ENCODE results near the gene TMEM132D.

The TMEM132D gene

DNA sequence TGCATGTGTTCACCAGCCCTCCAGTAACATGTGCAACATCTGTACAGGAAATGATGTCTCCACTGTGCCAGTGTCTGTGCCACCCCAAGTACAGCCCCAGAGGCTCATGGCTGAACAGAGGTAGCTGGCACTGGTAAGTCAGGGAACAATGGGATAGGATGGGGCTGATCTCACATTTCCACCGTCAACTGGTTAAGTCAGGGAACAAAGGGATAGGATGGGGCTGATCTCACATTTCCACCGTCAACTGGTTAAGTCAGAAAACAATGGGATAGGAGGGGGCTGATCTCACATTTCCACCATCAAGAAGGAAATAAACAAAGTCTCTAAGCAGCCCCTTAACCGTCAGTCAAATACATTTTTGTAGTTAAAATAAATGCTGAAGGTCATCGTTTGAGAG lies 246.6 kb downstream of the TMEM132D start:
- DNase-seq = no peak

DNA sequence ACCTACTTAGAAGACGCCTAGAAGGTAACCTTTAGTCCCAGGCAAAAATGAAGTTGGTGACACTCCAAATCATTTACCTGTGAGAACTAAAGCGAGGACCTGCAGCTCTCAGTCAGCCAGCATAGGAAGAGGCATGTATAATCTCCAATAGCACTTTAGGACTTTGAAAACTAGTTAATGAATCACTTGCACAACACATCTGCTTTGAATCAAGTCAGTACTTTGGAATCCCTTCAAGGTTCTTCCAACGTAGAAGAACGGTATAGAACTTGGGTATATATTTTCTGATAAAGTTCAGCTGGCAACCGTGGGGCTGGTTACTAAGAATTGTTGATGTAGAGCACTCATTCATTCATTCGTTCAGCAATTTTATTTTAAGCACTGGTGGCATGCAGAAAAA lies 251.9 kb downstream of the TMEM132D start:
- no peak for DNase-seq

DNA sequence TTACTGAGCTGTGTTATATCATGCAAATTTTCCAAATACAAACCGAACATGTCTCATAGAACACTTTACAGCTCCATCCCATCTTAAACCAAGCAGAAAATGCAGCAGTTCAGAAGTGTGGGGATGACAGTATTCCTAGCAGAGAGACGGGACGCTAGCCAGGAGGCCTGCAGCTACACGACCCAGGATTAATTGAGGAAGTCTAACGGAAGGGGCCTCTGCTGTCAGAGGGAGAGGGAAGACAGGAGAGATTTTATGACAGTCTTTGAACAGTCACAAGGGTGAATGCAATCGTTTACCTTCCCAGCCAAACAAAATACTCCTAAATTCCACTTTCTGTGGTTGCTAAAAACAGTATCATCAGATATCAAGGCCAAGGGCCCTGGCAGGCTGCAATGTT lies 261.9 kb downstream of the TMEM132D start:
- DNase-seq = no peak

DNA sequence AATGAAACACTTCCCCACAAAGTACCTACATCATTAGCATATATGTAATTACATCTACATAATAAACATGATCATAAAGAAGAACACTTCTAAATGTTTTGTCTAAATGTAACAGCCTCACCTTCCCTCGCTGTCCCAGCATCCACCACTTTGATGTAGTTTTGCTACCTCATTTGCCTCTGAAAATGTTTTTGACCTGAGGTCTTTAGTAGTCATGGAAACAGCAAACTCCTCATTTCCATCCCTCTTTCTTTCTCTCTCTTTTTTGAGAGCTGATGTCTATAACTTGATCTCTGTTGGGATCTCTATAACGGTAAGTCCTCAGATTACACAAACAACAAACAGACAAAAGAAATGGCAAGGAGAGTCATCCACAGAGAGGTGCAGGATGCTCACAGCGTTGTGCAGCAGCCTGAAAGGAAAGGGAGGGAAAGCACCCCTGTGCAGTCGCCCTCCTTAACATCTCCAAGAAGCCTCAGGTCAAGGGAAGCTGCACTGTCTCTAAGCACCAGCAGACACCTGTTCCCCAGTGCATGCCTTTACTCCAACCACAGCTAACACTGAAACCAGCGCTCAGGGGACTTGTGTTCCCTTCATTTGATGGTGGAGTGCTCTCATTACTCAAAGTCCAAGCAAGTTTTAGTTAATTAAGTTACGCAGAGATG lies 268.7 kb downstream of the TMEM132D start:
- DNase-seq = no peak

DNA sequence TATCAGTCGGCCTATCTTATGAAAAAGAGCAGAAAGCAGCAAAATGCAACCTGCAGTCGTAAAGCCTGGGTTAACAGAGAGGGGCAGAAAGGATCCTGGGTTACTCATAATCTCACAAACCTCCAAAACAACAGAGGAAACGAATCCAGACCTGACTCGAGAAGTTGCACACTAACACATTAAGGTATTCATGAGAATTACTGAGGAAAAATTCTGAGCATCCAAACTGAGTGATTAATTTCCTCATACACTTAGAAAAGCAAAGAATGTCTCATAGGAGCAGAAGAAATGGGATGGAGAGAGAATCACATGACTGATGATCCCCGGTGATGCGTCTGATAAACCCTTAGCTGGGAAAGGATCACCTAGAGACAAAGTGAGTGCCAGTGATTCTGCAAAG lies 272.5 kb downstream of the TMEM132D start:
- no peak for DNase-seq

DNA sequence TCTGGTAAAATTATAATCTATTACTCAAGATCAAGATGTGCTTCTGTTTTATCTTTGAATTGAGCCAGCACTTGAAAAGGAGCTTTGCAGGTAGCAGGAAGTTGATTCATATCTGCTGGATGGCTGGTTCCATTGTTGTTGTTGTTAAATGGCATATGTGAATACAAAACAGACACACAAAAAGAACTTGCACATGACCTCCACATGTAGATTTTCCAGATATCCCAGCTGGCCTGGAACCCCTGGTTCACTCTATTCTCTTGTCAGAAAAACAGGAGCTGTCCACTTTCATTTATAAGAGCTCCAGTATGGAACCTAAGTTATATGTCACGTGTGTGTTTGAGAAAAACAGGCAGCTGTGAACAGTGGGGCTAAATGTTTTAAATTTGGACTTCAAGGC lies 273.9 kb downstream of the TMEM132D start:
- DNase-seq = no peak

DNA sequence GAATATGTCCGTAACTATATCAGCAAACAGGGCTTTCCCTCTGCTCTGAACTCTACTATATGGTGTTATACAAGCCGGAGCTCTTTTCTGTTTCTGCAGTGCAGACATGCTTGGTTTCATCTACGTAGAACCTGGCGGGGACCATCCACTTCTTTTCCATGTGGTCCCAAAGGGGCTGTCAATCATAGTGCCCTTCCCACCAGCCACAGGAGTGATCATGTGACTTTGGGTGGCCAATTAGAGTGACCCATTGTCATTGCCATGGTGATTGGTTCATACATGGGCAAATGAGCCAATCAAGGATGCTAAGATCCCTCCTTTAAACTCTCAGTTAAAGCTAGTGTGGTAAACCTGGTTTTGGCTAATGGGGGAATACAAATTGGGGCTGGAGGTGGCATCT lies 281.3 kb downstream of the TMEM132D start:
- DNase-seq = no peak

DNA sequence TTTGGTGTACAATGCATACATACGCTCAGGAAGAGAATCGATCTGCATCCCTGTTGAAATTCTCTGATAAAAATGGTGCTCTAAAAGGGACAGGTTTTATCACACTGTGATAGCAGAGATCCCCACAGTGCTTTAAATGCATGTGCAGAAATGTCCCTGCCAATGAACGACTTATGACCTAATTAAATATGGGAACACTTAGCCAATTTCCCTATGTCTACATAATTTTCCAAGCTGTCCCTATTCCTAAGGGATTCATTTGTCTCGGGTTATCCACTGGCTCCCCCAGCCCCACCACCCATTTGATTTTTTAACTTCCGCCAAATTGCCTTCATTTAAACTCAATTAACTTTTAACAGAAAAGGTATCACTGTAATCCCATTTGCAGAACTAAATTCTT lies 284.6 kb downstream of the TMEM132D start:
- DNase-seq = no peak

DNA sequence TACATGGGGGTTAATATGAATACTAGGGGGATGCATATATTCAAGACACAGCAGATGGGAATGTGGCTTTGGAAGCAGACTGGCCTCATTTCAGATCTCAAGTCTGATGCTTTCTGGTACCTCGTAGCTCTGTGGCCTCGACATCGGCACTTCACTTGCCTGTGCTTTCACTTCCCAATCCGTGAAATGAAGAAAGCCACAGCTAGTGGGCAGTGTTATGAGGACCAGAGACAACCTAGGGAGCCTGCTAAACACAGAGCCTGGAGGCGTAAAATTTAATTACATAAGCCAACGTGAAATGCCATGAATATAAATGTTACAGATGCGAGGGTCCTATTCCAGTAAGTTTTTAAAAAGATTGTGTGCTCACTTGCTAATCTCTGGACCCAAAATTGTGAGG lies 286.0 kb downstream of the TMEM132D start:
- DNase-seq = no peak

DNA sequence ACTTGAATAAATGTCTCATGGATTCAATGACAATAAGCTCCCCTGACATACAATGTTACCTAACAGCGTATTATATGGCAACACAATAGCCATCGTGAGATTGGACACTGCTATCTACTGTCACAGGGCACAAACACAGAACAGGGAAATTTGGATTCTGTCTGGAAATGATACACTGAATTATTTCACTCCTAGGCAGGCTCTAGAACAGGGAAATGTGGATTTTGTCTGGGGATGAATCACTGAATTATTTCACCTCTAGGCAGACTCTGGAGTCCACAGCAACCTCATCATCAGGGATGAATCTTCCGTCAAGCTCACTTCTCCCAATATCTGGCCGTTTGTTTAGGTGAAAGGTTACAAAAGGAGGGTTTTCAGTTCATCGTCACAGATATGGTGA lies 288.8 kb downstream of the TMEM132D start:
- DNase-seq = no peak

DNA sequence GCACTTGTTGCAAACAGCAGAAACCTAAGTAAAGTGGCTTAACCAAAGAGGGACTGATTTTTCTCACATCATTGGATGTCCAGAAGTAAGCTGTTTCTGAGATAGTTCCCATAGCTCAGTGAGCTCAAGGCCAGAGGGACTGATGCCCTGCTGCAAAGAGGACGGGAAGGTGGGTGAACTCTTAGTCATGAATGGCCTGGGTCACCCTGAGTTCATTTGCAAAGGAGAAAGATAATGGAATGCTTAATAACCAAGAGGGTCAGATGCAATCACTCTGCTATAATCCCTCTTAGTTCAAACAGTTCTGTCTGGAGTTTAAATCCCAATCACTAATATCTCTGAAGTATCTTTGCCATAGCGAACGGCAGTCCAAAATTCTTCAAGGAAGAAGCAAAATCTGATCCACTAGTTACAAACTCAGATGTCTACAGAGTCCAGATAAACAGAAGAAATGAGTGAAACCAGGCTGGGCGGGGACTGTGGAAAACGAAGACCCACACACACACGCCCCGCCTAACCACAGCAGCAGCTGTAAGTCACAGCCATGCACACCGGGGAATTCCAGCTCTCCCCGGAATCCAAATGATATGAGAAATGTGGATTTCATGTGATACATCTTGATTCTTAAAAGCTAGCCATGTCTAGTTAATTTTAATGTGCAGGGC lies 289.5 kb downstream of the TMEM132D start:
- DNase-seq = no peak

DNA sequence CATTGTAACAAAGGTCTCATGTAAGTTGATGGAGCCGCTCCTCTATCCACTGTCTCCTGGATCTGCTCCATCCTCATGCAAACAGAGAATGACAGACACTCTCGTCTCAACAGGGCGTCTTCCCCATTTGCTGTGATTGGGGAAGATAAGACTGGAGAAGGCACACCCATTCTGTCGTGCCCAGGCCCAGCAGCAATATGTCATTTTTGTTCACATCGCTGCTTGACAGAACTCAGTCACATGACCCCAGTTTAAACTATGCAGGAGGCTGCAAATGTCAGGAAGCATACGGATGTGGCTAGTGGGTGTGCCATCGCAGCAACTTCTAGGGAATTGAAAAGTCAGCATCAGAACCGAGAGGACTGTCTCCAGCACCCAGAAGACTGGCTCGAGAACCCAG lies 290.5 kb downstream of the TMEM132D start:
- no peak for DNase-seq

DNA sequence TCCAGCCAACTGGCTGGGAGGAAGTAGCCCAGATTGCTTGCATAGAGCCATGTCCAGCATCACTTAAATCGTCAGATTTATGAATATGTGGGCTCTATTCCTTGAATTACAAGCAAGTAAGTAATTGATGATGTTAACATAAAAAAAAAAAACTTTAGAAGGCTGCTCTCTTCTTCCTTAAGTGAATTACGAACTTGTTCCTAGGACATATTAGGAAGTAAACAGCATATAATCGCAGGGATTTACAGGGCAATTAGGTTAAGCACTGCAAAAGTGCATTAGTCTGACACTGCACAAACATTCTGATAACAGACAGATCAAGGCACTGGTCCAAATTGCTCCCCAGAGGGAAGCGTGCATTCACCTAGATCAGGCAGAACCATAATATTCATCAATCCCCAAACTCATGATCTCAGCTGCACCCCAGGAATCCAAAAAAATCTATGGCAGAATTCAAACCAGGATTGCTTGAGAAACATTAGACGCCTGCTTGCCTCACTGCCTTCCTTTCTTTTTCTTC lies 293.2 kb downstream of the TMEM132D start:
- no peak for DNase-seq

DNA sequence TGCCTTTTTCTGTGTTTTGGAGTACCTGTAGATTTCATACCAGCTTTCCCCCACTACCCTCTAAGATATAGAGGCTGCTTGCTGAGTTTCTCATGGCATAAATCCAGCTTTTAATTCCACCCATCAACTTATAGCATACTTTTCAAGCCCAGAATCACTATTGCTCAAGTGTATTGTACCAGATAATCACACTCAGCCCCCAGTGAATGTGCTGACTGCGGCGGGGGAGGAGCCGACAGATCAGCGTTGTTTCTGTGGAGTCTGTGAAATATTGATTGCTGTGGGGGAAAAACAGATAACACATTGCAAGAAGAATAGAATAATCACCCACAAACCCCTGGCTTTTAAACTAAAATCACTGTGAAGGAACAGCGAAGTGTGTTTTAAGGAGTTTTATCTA lies 296.1 kb downstream of the TMEM132D start:
- no peak for DNase-seq

DNA sequence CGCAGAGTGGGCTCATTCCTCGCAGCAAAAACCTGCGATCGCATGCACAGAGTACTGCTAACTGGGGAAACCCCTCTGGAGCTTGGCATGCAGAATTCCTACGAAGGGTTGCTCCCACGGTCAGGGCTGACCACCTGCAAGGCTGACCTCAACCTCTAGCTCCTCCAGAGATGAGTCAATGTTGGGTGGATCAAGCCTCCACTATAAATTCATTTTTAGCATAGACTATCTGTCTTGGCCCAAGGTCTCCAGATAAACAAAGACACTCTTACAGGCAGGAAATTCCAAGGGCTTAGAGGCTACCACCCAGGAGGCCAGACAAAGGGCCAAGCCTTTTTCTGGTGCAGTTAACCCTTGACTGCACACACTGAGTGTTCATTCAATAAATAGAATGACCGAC lies 296.5 kb downstream of the TMEM132D start:
- DNase-seq = no peak

DNA sequence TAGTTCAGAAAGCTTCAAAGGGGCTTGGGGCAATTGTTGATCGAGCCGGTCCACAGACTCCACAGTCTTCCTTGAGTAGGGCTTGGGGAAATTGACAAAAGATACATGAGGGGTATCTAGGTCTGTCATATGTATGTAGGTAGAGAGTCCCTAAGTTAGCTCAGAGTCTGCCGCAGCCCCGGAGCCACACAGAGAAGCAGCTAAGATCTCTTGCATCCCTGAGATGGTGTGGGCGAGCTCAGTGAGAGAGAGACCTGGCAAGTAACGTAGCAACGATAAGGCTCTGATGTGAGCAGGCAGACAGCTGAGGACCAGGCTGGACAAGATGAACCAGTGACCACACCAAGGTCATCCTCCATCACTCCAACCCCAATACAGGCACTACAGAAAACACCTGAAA lies 297.6 kb downstream of the TMEM132D start:
- DNase-seq = no peak

DNA sequence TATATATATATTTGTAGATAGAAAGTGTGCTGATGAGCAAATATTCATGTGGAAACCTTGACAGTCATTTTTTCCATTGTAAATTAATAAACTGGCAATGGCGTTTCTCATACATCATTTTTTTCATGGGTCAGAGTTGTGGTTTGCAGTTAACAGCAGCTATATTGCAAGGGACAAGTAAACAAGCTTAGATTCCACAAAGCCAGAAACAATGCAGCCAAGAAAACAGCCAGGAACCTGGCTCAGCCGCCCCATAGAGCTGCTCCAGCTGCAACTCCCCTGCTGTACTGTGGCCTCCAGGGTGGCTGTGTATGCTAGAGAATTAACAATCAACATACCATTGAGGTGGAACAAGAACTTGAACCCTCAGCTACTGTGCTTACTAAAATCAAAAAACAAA lies 298.2 kb downstream of the TMEM132D start:
- DNase-seq = no peak

DNA sequence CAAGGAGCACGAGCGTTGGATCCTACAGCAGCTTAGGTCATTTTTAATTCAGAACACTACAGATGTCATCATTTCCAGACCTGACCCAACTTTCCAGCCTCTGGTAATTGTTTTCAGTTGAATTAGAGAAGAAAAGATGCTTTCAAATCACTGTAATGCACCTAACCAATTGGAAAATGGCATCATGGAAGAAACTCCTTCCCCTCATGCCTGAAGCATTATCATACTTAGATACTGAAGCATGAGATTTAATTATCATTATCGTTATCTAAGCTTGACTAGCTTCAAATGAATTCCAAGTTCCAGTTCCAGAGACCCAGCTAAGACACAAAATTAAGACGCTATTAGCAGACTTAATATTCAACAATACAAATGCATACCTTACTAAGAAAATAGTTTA lies 299.3 kb downstream of the TMEM132D start:
- no peak for DNase-seq

DNA sequence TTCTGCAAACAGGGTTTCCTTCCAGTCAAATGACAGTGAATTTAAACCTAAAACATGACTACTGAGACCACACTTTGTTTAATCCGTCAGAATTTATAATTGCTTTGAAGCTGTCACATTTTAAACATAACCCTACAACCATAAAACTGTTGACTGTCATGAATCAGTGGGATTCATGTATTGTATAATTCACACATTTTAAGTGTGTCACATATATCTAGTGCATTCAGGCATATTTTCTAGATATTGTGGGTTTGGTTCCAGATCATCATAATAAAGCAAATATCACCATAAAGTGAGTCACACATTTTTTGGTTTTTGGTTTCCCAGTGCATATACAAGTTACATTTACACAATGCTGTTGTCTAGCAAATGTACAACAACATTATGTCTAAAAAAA lies 304.4 kb downstream of the TMEM132D start:
- DNase-seq = no peak

DNA sequence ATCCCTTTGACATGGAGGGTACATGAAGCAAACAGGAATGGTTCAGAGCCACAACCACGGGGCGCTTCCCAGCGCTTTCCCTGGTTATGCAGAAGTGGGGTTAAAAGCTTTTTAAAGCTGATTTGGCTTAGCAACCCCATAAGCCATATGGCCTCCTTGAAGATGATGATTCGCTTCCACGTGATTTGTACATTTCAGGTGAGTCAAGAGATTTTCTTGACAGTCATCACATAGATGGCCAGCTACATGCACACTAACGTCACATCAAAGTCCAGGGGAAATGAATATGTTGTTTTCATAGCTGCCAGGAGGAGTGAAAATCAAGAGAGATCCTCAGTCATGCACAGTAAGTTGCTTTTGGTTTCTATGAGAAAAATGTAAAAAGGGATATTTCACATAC lies 309.7 kb downstream of the TMEM132D start:
- DNase-seq = no peak

DNA sequence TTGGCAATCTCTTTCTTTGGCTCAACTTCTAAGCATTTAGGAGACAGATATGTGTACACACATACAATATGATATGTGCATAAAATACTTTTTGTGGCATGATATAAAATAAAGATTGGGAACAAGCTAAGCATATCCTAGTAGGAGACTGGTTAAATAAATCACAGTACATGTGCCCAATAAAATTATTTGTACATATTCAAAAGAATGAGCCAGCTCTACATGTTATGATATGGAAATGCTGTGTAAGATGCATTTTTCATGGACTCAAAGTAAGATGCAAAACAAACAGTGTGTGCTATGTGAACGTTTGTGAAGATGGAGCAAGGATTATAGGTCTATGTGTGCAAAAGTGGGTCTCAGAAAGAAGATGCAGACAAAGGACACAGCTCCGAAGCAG lies 311.4 kb downstream of the TMEM132D start:
- no peak for DNase-seq

DNA sequence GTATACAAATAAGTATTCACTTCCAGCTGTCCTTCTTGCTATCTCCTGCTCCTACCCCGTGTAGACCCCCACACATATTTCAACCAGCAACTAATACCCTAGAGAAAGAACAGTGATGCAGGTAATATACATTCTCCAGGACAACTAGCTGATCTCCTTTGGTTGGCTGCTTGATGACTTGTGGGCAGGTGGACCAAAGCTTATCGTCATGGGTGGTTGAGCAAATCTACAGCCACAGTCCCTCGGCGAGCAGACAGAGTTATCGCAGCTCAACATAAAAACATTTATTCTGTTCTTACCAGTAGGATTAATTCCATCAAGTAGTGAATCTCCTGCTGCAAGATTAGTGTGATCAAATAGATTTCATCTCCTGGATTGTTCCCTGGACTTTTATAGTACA lies 314.3 kb downstream of the TMEM132D start:
- DNase-seq = no peak

DNA sequence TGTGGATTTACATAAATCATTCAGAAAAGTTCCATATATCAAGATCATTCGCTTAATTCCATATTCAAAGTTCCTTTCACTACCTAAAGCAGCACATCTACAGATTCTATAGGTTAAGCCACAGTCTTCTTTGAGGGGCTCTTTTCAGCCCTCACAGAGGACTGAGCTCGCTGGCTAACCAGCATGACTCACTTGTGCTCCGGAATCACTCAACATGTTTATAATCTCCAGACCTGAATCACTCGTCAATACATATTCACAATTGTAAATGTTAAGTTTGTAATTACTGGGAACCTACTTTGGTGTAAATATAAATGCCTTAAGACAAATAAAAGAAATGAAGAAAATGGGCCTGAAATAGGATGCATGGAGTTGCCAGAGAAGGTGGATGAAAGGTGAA lies 315.7 kb downstream of the TMEM132D start:
- DNase-seq = no peak

DNA sequence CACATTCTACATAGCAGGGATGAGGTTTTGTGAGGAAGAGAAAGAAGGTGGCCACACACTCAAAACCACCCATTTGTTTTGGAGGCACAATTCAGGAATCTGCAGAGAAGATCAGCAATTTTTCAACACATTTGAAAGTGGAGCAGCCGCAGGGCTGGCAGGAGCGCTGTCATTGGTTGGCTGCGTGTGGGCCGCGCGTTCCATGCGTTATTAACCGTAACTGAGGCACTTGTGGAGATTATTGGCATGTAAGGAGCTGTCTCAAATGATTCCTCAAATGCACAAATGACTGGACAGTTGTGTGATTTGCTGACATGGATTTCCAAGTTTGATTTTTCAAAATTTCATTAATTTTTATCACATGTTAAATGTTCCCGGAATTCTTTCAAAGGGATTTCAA lies 318.5 kb downstream of the TMEM132D start:
- DNase-seq = no peak

DNA sequence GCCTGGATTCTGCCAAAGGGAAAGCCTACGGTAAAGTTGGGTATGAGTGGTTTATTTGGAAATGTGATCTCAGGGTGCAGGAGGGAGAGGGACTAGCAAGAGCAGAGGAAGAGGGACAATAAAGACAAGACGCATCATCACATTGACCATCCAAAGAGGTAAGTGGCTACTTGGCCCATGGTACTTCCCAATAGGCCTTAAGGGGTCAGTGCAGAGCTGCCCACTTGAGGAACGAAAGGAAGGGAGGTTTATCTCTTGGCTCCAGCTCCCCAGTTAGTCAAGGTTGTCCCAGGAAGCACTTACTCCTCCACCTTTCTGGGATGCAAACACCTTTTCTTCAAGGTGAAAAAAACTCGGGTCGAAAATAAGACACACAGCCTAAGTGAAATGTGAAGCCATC lies 323.9 kb downstream of the TMEM132D start:
- DNase-seq = no peak
